Measurements from ENCODE around the gene TAF3. TPM values are rescaled to one million over a fixed set of nuclear protein-coding genes. Genes with fewer than 3 reads are reported as not detected.
A peak's percentile ranks its signal among the peaks of the same experiment; 100 is the strongest.

TAF3 gene
- total and polyA plus RNA-seq, 2 experiments from 2014 or later, result 3.9 to 7.7 TPM

DNA sequence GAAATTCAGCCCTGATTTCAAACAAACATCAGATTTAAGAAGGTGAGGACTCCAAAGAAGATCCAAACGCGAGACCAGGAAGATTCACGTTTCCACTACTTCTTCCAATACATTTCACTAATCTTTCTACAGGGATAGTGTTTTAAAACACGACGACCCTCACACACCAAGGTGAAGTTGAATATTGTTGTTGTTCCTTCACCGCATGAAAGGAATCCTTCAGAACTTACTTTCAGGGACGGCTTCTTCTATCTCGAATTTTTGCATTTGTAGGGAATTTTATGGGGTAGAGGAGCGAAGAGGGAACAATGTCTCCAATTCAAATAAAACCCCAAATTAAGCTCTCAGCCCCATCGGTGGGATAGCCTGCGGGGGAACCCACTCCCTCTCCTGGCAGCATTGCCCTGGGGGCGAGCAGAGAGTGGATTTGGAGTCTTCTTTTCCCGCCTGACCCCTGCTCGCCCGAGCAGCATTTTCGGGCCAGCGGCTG is 234.7 kb downstream of the TAF3 start:
- Histone ChIP-seq H3K36me3 (no peaks in the 10 kb centered on the region), H3K27me3 (peaks cover 74% of the 10 kb centered on the region), H3K9me3 (ENCODE audit: low read depth) (no peaks in the 10 kb centered on the region), H3K27ac (no peak overlapping the region), H3K4me3 (no peak overlapping the region), H3K4me1 (ENCODE audit: low read depth) (peaks cover 13% of the 10 kb centered on the region)
- DNase-seq (ENCODE audit: low read depth in 1 of 2, low spot score in 1 of 2), result no peak
- TF ChIP-seq, protein P1, sequence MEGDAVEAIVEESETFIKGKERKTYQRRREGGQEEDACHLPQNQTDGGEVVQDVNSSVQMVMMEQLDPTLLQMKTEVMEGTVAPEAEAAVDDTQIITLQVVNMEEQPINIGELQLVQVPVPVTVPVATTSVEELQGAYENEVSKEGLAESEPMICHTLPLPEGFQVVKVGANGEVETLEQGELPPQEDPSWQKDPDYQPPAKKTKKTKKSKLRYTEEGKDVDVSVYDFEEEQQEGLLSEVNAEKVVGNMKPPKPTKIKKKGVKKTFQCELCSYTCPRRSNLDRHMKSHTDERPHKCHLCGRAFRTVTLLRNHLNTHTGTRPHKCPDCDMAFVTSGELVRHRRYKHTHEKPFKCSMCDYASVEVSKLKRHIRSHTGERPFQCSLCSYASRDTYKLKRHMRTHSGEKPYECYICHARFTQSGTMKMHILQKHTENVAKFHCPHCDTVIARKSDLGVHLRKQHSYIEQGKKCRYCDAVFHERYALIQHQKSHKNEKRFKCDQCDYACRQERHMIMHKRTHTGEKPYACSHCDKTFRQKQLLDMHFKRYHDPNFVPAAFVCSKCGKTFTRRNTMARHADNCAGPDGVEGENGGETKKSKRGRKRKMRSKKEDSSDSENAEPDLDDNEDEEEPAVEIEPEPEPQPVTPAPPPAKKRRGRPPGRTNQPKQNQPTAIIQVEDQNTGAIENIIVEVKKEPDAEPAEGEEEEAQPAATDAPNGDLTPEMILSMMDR (IDR thresholded peaks at IDR 0.05; ENCODE audit: low read depth, low read length), result no peak

DNA sequence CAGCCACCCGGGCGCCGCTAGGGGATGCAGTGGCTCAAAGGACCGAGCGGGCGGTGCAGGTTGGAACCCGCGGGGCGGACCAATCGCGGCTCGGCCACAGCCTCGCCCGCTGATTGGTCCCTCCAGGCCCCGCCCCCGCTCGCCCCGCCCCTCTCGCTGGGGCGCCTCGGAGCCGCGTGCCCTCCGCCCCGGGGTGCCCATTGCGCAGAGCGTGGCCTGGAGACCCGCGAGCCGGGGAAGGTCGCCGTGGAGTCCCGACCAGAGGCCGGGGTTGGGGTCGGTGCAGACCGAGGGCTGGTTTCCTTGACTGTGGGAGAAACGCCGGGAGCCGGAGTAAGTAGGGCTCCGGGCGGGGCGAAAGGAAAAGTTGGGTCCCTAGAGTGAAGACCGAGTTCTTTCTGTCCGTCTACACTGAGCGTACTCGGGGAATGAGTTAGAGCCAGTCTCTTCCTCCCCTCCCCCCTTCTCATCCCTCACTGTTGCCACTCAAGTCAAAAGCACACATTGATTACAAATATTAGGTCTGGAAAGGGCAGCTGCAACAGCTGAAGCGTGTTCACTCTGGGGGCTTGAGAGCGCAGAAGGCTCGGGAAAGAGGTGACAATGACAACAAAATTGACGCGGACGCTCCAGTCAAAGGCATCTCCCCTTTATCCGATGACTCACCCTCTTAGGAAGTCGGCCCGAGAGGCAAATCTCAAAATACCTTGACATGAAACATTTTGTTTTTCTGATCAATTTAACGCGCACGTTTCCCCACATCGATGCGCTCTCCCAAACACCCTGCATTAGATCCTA is 235.3 kb downstream of the TAF3 start:
- peaks cover 74% of the 10 kb centered on the region for H3K27me3 ChIP-seq
- no peaks in the 10 kb centered on the region for H3K36me3 ChIP-seq
- peak; percentile 92 to 97 for DNase-seq (ENCODE audit: low read depth in 1 of 2, low spot score in 1 of 2)
- peak overlapping the region; percentile 59 for H3K4me3 ChIP-seq
- no peaks in the 10 kb centered on the region for H3K9me3 ChIP-seq (ENCODE audit: low read depth)
- no peak overlapping the region for H3K27ac ChIP-seq
- peaks cover 13% of the 10 kb centered on the region for H3K4me1 ChIP-seq (ENCODE audit: low read depth)
- TF ChIP-seq, protein P1 (IDR thresholded peaks at IDR 0.05; ENCODE audit: low read depth, low read length), result peak; percentile 87

DNA sequence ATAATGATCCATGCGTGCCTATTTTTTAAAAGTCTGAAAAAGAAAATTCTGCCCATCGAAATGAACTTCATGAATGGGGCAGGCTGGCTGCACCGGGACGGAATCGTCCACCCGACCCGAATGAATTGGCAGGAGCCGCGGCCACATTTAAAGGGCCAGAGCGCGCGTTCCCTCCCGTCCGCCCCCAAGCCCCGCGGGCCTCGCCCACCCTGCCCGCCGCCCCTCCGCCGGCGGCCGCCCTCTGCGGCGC is 235.9 kb downstream of the TAF3 start:
- TF ChIP-seq, protein P1 (IDR thresholded peaks at IDR 0.05; ENCODE audit: low read depth, low read length), result no peak

DNA sequence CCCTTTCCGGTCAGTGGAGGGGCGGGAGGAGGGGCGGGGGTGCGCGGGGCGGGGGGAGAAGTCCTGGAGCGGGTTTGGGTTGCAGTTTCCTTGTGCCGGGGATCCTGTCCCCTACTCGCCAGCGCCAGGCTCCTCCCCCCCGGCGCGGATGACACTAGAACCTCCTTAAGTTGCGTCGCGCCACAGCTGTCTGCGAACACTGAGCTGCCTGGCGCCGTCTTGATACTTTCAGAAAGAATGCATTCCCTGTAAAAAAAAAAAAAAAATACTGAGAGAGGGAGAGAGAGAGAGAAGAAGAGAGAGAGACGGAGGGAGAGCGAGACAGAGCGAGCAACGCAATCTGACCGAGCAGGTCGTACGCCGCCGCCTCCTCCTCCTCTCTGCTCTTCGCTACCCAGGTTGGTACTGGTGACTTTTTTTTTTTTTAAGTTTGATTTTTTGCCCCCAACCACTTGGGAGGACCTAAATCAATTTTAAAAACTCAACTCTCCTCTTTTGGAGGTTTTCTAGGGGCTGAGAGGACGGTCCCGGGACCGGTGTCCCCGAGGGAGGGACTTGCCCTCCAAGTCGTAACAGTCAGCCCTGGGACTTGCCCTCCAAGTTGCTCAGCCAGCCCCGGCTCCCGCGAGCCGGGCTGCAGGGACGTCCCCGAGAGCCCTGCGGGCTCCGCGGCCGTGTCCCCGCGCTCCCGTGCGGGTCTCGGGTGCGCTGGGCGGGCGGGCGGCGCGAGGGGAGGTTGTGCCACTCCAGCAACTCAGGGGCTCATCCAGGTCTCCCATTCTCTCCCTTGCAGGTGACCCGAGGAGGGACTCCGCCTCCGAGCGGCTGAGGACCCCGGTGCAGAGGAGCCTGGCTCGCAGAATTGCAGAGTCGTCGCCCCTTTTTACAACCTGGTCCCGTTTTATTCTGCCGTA is 236.4 kb downstream of the TAF3 start, which contains the start of gene GATA3:
TSS of gene GATA3 (plus strand) at position 195 of the 914 bp plus-strand sequence. CDS start 968 bp downstream, outside the sequence.
- Histone ChIP-seq H3K4me3 (peak within 1 kb of the TSS; percentile 59), H3K36me3 (no peaks in the 10 kb centered on the region), H3K27ac (no peak within 1 kb of the TSS), H3K4me1 (ENCODE audit: low read depth) (peaks cover 13% of the 10 kb centered on the region), H3K27me3 (peaks cover 74% of the 10 kb centered on the region), H3K9me3 (ENCODE audit: low read depth) (no peaks in the 10 kb centered on the region)
- peak; percentile 82 to 84 for DNase-seq (ENCODE audit: low read depth in 1 of 2, low spot score in 1 of 2)
- TF ChIP-seq, protein P1 (IDR thresholded peaks at IDR 0.05; ENCODE audit: low read depth, low read length), result no peak

More for the DNA sequence above, 235.9 kb downstream of the TAF3 start:
- Histone ChIP-seq H3K27me3 (peaks cover 74% of the 10 kb centered on the region), H3K9me3 (ENCODE audit: low read depth) (no peaks in the 10 kb centered on the region), H3K4me1 (ENCODE audit: low read depth) (peaks cover 13% of the 10 kb centered on the region), H3K27ac (no peak overlapping the region), H3K36me3 (no peaks in the 10 kb centered on the region), H3K4me3 (peak overlapping the region; percentile 59)
- peak in 1 of 2 donors; percentile 67 for DNase-seq (ENCODE audit: low read depth in 1 of 2, low spot score in 1 of 2)

DNA sequence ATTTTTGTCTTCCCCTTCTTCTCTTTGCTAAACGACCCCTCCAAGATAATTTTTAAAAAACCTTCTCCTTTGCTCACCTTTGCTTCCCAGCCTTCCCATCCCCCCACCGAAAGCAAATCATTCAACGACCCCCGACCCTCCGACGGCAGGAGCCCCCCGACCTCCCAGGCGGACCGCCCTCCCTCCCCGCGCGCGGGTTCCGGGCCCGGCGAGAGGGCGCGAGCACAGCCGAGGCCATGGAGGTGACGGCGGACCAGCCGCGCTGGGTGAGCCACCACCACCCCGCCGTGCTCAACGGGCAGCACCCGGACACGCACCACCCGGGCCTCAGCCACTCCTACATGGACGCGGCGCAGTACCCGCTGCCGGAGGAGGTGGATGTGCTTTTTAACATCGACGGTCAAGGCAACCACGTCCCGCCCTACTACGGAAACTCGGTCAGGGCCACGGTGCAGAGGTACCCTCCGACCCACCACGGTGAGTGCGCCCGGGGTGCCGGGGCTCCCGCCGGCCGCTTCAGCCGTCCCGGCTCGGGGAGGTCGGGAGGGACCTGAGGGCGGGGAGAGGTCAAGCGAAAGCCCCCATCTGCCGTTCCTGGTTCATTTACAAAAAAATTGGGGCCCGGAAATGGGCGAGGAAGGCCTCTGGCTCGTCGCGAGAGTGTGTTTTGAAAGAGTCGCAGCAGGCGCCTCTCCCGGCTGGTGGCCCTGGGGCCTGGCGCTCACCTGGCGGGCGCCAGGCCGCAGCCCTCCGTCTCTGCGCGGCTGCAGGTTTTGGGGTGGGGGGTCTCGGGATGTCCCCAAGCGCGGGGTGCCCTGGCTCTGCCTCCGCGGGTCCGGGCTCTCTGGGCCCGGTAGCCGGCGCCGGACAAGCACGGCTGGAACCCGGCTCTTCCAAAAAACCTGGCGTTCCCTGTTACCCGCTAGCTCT is 237.4 kb downstream of the TAF3 start:
- no peaks in the 10 kb centered on the region for H3K9me3 ChIP-seq (ENCODE audit: low read depth)
- peaks cover 20% of the 10 kb centered on the region for H3K4me1 ChIP-seq (ENCODE audit: low read depth)
- H3K27me3 ChIP-seq, result peaks cover 70% of the 10 kb centered on the region
- H3K36me3 ChIP-seq, result no peaks in the 10 kb centered on the region
- H3K4me3 ChIP-seq, result peak overlapping the region; percentile 59
- no peak for DNase-seq (ENCODE audit: low read depth in 1 of 2, low spot score in 1 of 2)
- no peak overlapping the region for H3K27ac ChIP-seq
- TF ChIP-seq, protein P1 (IDR thresholded peaks at IDR 0.05; ENCODE audit: low read depth, low read length), result no peak

Measured in cardiac muscle cell (in vitro differentiated cells and primary cell).